A549 (cell line): ENCODE results near the gene MGAT3.

Source experiments
- FOSB ChIP-seq: fragments of 250-450 bp; sonication (Bioruptor Pico); IDR thresholded peaks from 2 replicates; pipeline ENCODE4 v1.5.0; 2020; ENCODE audit warnings: mild to moderate bottlenecking, moderate library complexity
- POLR2A ChIP-seq: IDR thresholded peaks from 2 replicates; pipeline ENCODE4 v1.6.1; 2012; ENCODE audit warnings: mild to moderate bottlenecking, low read length
- TF ChIP-seq, protein P1 (sequence below): fragments of >200 bp; sonication (Bioruptor Twin); formaldehyde crosslinking; IDR thresholded peaks from 3 replicates; pipeline ENCODE4 v1.5.1; 2016

DNA sequence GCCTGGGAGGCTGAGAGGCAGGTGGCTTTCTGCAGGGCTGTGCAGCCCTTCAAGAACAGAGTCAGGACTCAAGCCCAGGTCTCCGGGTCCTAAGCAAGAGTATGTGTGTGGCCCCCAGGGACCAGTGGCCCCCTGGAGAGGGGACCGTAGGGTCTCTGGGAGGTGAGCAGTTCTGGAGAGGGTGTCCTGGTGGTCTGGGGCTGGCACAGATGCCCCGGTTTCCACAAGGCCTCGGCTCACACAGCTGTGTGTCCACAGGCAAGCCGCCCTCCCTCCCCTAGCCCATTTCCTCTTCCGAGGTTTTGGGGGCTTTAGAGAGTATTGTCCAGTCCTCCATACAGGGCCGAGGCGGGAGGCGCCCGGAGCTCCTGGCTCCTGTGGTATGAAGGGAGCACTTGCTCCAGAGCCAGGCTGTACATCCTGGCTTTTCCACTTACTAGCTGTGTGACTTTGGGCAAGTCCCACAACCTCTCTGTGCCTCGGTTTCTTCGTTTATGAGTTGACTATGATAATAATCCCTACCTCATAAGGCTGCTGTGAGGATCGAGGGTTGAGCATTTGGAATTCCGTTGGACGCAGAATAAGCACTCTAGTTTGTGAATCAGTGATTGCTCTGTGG lies 79.1 kb downstream of the MGAT3 start:
- no peak for TF ChIP-seq POLR2A
- TF ChIP-seq, protein P1, sequence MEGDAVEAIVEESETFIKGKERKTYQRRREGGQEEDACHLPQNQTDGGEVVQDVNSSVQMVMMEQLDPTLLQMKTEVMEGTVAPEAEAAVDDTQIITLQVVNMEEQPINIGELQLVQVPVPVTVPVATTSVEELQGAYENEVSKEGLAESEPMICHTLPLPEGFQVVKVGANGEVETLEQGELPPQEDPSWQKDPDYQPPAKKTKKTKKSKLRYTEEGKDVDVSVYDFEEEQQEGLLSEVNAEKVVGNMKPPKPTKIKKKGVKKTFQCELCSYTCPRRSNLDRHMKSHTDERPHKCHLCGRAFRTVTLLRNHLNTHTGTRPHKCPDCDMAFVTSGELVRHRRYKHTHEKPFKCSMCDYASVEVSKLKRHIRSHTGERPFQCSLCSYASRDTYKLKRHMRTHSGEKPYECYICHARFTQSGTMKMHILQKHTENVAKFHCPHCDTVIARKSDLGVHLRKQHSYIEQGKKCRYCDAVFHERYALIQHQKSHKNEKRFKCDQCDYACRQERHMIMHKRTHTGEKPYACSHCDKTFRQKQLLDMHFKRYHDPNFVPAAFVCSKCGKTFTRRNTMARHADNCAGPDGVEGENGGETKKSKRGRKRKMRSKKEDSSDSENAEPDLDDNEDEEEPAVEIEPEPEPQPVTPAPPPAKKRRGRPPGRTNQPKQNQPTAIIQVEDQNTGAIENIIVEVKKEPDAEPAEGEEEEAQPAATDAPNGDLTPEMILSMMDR: no peak
- TF ChIP-seq FOSB (CRISPR knock-in tag): no peak
